ENCODE data around the gene ADPRH. TPM values are rescaled to one million over a fixed set of nuclear protein-coding genes. Genes with fewer than 3 reads are reported as not detected.

The ADPRH gene
- total and polyA plus RNA-seq, 4 experiments from 2014 or later: 1.2 to 3.4 (median 1.7) TPM

GRCh38 chr3:119636249-119636648 lies 57.0 kb downstream of the ADPRH start:
- DNase-seq: no peak
- POLR2A ChIA-PET (ENCODE audit: partially characterized antibody): no interaction called here
- intact Hi-C loops (cut with micrococcal nuclease): no loop called here

GRCh38 chr3:119636891-119637611 lies 57.8 kb downstream of the ADPRH start:
- H3K4me3 Mint-ChIP-seq: no peak overlapping the region
- H3K9me3 ChIP-seq (ENCODE audit: control insufficient read depth in 1 of 2, low read length in 2 of 2): no peaks in the 10 kb centered on the region
- H3K27ac ChIP-seq (ENCODE audit: low read depth, low read length): no peak overlapping the region
- ChIA-PET CTCF (ENCODE audit: partially characterized antibody) (interaction anchor here (1.1 kb wide), 1 partner anchor 10 kb away, joined by 4 read pairs; no protein-coding TSS in a partner anchor), POLR2A (ENCODE audit: partially characterized antibody) (no interaction called here)
- no peaks in the 10 kb centered on the region for H3K27me3 ChIP-seq (ENCODE audit: insufficient read depth, low read length)
- DNase-seq: no peak
- peaks cover 8 to 16% (median 11%) of the 10 kb centered on the region in 4 donors for H3K4me1 Mint-ChIP-seq
- H3K9me3 Mint-ChIP-seq: peaks cover 0 to 2% (median 0%) of the 10 kb centered on the region in 8 donors
- H3K4me1 ChIP-seq (ENCODE audit: insufficient read depth, low read length): peaks cover 17% of the 10 kb centered on the region
- peaks cover 2% of the 10 kb centered on the region for H3K36me3 ChIP-seq (ENCODE audit: insufficient read depth, low read length)
- H3K27ac Mint-ChIP-seq: no peak overlapping the region
- H3K4me3 ChIP-seq (ENCODE audit: low read length in 2 of 2): no peak overlapping the region
- peaks cover 10 to 12% of the 10 kb centered on the region in 2 donors for H3K36me3 Mint-ChIP-seq
- H3K27me3 Mint-ChIP-seq: no peaks in the 10 kb centered on the region
- intact Hi-C loops (cut with micrococcal nuclease): no loop called here

More at GRCh38 chr3:119636249-119636648, 57.0 kb downstream of the ADPRH start:
- peaks cover 6 to 9% of the 10 kb centered on the region in 2 donors for H3K36me3 Mint-ChIP-seq
- CTCF ChIA-PET (ENCODE audit: partially characterized antibody): interaction anchor here (1.1 kb wide), 1 partner anchor 9 kb away, joined by 4 read pairs; no protein-coding TSS in a partner anchor
- Histone ChIP-seq H3K27me3 (ENCODE audit: insufficient read depth, low read length) (no peaks in the 10 kb centered on the region), H3K36me3 (ENCODE audit: insufficient read depth, low read length) (no peaks in the 10 kb centered on the region), H3K9me3 (ENCODE audit: control insufficient read depth in 1 of 2, low read length in 2 of 2) (no peaks in the 10 kb centered on the region), H3K4me3 (ENCODE audit: low read length in 2 of 2) (no peak overlapping the region), H3K4me1 (ENCODE audit: insufficient read depth, low read length) (peaks cover 17% of the 10 kb centered on the region), H3K27ac (ENCODE audit: low read depth, low read length) (no peak overlapping the region)
- peak overlapping the region in 1 of 8 donors; percentile 7 for H3K4me3 Mint-ChIP-seq
- H3K27me3 Mint-ChIP-seq: no peaks in the 10 kb centered on the region
- peaks cover 0 to 2% (median 0%) of the 10 kb centered on the region in 8 donors for H3K9me3 Mint-ChIP-seq
- peaks cover 8 to 16% (median 11%) of the 10 kb centered on the region in 4 donors for H3K4me1 Mint-ChIP-seq
- no peak overlapping the region for H3K27ac Mint-ChIP-seq

DNA sequence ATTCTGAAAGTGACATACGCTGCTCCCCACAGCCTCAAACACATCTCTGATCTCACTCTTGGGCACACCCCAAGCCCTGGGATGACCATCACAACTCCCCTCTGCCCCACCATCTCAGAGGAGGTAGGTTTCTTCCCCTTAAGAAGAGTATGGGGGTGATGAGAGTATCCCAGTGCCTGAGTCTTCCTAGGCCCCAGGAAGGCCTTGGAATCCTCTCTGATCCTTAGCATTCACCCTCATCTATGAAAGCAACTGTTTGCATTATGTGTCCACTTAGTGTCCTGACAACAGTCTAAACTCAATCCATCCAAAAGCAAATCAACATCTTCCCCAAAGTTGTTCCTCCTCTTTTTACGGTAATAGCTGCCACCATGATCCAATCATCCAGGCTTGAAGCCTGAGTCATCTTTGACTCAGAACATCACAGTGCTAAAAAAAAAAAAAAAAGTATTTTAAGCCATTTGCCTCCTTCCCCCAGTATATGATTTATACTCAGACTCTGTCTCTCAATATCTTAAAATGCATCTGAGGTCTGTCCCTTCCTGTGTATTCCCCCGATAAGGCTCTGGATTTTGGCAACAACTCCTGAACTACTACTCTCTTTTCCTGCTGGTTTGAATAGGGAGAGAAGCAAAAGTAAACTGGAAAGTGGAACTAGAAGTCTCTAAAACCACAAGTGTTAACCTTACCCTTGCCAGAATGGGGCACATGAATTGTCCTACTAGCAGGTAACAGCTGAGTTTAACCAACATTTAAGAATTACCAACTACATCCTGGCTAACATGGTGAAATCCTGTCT lies 58.6 kb downstream of the ADPRH start:
- H3K36me3 ChIP-seq (ENCODE audit: insufficient read depth, low read length): peaks cover 4% of the 10 kb centered on the region
- intact Hi-C loops (cut with micrococcal nuclease): no loop called here
- Mint-ChIP-seq H3K4me3 (peak overlapping the region in 3 of 8 donors; percentile 9 to 50 (median 19)), H3K4me1 (peaks cover 8 to 16% (median 11%) of the 10 kb centered on the region in 4 donors), H3K36me3 (peaks cover 18 to 19% of the 10 kb centered on the region in 2 donors), H3K9me3 (peaks cover 0 to 2% (median 0%) of the 10 kb centered on the region in 8 donors), H3K27ac (peak overlapping the region in 5 of 7 donors; percentile 2 to 86 (median 57)), H3K27me3 (no peaks in the 10 kb centered on the region)
- H3K4me3 ChIP-seq (ENCODE audit: low read length in 2 of 2): no peak overlapping the region
- ChIA-PET POLR2A (ENCODE audit: partially characterized antibody) (no interaction called here), CTCF (ENCODE audit: partially characterized antibody) (no interaction called here)
- no peak overlapping the region for H3K27ac ChIP-seq (ENCODE audit: low read depth, low read length)
- no peak for DNase-seq
- no peaks in the 10 kb centered on the region for H3K9me3 ChIP-seq (ENCODE audit: control insufficient read depth in 1 of 2, low read length in 2 of 2)
- peaks cover 17% of the 10 kb centered on the region for H3K4me1 ChIP-seq (ENCODE audit: insufficient read depth, low read length)
- no peaks in the 10 kb centered on the region for H3K27me3 ChIP-seq (ENCODE audit: insufficient read depth, low read length)

Other genes starting within 250 kb of the ADPRH start
- 10 to 100 TPM; 46.1 to 47.4 TPM for gene TMEM39A, start 115.9 kb upstream of the ADPRH start, total RNA-seq
- gene TMEM39A, start 115.9 kb upstream of the ADPRH start, polyA plus RNA-seq: 10 to 100 TPM in 1 of 2 donors, 1 to 10 TPM in 1; 9.2 to 18.6 TPM
- 10 to 100 TPM; 39.5 to 40.2 TPM for gene POGLUT1, start 110.5 kb upstream of the ADPRH start, total RNA-seq
- gene POGLUT1, start 110.5 kb upstream of the ADPRH start, polyA plus RNA-seq: 10 to 100 TPM; 37.6 to 51.1 TPM
- gene TIMMDC1, start 80.9 kb upstream of the ADPRH start, total RNA-seq: 10 to 100 TPM; 72.3 to 80.9 TPM
- gene TIMMDC1, start 80.9 kb upstream of the ADPRH start, polyA plus RNA-seq: 10 to 100 TPM; 72.2 to 75.2 TPM
- gene CD80, start 19.9 kb upstream of the ADPRH start, total RNA-seq: under 1 TPM; 0.42 to 0.44 TPM
- 1 to 10 TPM in 1 of 2 donors, not detected in 1; 1.6 TPM for gene CD80, start 19.9 kb upstream of the ADPRH start, polyA plus RNA-seq
- not detected for gene PLA1A, start 18.4 kb downstream of the ADPRH start, total RNA-seq
- gene PLA1A, start 18.4 kb downstream of the ADPRH start, polyA plus RNA-seq: not detected
- 1 to 10 TPM; 7.3 to 7.4 TPM for gene POPDC2, start 81.1 kb downstream of the ADPRH start, total RNA-seq
- gene POPDC2, start 81.1 kb downstream of the ADPRH start, polyA plus RNA-seq: 1 to 10 TPM; 2.0 to 2.6 TPM
- gene COX17, start 97.9 kb downstream of the ADPRH start, total RNA-seq: 10 to 100 TPM; 46.1 to 48.9 TPM
- gene COX17, start 97.9 kb downstream of the ADPRH start, polyA plus RNA-seq: 10 to 100 TPM; 78.4 to 88.2 TPM
- gene CFAP91, start 123.5 kb downstream of the ADPRH start, total RNA-seq: under 1 TPM in 1 of 2 experiments, not detected in 1; 0.58 TPM
- gene CFAP91, start 123.5 kb downstream of the ADPRH start, polyA plus RNA-seq: under 1 TPM in 1 of 2 donors, not detected in 1; 0.48 TPM
- gene NR1I2, start 202.6 kb downstream of the ADPRH start, total RNA-seq: under 1 TPM; 0.39 to 0.49 TPM
- gene NR1I2, start 202.6 kb downstream of the ADPRH start, polyA plus RNA-seq: under 1 TPM; 0.40 to 0.46 TPM

All from CD4-positive, alpha-beta memory T cell (primary cell).